ENCODE data around the gene SORL1.
"Not testable (repeated sequence)": the region's sequence is repeated elsewhere in the genome, so short reads cannot be mapped to it uniquely, and the experiment has no call there.

SORL1 gene

DNA sequence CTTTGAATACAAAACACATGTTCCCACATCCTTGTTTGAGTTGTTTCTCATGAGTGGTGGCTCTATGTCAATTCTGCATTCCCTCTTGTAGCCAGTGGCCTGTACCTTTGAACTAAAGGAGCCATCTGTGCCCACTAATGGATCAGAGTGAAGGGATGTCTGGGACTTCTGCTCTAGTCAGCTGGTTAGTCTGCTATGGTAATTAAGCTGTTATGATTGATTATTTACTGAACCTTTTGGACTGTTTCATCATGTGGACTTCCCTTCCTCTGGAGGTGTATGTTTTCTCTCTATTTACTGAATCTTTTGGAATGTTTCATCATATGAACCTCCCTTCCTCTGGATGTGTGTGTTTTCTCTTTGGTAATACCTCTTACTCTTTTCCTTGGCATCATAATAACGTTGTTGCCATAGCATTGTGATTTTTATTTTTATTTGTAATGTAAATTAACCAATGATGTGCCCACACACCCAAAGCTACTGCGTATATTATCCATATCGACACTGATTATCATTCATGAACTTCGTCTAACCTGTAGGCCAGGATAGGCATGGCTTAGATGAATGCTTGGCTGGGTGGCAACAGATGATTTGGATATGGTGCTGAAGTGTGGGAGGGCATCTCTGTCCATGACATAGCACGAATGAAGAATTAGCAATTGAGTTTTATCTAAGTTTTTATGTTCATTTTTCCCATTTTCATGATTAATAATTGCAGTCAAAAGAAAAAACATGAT, 113.0 kb downstream of the SORL1 start:
- DNase-seq = no peak

DNA sequence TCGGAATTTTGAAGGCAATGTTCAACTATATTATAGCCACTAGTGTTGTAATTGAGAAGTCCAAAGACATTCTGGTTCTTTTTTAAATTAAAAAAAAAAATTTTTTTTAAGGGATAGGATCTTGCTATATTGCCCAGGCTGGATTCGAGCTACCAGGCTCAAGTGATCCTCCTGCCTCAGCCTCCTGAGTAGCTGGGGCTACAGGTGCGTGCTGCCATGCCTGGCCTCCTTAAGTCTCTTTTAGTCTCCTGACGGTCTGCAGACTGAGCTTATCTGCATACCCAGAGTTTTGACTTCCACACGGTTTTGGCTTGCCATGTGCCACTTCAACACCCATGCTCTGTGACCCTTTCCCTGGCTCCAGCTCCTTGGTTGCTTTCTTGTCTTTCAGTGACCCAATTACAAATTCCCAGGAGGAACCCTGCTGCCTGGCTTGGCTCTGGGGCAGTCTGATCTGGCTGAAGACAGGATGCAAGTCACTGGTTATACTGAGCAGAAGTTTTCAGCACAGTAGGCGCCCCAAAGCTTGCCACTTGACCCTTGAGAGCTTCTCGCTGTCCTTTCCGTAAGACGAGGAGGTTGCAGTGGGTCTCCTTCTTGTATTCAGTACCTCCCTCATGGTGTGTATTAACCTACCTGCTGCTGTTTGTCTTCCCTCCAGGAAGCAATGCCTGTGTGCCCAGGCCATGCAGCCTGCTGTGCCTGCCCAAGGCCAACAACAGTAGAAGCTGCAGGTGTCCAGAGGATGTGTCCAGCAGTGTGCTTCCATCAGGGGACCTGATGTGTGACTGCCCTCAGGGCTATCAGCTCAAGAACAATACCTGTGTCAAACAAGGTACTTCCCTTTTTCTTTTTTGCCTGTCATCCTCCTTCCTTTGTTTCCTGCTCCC, 114.4 kb downstream of the SORL1 start:
- no peak for DNase-seq

DNA sequence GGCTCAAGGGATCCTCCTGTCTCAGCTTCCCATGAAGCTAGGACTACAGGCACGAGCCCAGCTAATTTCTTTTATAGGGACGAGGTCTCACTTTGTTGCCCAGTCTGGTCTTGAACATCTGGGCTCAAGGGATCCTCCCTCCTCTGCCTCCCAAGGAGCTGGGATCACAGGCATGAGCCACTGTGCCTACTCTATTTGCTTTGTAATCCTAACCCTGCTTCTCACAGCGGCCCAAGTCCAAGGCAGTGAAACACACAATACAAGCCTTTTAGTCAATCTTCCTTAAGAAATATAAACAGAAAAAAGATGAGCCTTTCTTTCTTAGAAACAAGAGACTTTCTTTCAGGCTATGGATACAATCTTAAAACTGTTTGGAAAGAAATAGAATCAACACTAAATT, 115.9 kb downstream of the SORL1 start:
- no peak for DNase-seq

DNA sequence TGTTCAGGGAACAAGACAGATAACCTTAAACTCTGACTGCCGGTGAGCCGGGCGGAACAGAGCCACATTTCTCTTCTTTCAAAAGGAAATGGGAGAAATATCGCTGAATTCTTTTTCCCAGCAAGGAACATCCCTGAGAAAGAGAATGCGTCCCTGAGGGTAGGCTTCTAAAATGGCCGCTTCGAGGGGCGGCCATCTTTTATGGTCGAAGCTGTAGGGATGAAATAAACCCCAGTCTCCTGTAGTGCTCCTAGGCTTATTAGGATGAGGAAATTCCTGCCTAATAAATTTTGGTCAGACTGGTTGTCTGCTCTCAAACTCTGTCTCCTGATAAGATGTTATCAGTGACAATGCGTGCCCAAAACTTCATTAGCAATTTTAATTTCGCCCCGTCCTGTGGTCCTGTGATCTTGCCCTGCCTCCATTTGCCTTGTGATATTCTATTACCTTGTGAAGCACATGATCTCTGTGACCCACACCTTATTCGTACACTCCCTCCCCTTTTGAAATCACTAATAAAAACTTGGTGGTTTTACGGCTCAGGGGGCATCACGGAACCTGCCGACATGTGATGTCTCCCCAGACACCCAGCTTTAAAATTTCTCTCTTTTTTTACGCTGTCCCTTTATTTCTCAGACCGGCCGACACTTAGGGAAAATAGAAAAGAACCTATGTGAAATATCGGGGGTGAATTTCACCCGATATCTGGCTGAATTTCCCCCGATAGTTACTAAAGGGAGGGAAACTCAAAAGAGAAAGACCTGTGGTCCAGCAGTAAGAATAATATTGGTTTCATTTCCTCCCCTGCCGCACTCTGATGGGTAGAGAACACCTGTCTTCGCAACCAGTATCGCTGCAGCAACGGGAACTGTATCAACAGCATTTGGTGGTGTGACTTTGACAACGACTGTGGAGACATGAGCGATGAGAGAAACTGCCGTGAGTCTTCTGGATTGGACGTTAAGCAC, 117.5 kb downstream of the SORL1 start:
- not testable (repeated sequence) for DNase-seq

DNA sequence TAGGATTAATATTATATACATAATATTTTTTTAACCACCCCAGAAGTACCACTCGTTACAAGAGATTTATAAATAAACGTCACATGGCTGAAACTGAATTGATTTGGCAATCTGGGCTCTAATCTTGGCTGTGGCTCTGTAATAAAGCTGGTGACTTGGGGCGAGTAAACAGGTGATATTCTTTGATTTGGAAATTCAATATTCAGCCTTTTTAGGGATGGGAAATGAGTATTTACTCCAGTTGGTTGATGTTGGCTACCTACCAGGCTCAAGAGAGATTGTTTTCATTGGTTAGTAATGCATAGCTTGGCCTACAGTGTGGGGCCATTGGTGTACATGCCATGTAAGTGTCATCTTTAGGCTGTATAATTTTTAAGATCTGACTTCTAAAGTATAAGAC, 118.3 kb downstream of the SORL1 start:
- DNase-seq = no peak

DNA sequence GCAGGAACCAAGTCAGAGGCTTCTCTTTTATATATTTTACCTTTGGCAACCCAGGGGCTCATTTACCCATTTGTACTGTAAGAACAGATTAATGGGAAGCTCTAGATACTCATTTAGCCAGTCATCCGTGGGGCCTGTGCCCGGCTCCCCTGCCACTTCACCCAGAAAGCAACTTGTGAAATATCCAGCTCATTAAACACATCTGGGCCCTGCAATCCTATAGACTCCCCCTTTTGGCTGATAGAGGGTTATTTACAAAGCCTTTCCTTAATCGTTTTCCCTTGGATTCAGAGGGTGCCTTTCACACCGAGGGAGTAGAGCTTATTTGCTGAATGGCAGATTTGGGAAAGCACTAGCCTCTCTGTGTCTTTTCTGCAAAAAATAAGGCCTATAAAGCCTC, 119.4 kb downstream of the SORL1 start:
- DNase-seq = no peak

DNA sequence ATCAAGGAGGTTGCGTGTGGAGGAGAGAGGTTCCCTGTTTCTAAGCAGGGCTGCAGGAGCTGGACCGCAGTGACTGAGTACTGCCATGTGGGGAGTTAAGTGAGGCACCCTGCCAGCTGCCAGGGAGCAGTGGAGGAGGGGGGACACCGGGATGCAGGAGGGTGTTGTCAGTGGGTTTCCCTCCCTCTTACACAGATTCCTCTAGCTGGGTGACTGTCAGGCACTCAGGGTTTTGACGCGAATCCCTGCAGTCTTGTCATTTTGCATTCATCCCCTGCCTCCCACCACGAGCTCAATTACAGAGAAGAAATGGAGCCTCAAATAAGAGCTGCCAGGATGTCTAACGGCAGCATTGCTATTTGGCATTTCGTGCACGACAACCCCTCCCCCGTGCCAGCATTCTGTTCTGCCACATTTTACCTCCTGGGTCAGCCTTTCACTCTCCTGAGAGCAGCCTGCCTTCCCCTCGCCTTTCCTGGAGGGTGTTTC, 120.5 kb downstream of the SORL1 start:
- no peak for DNase-seq

DNA sequence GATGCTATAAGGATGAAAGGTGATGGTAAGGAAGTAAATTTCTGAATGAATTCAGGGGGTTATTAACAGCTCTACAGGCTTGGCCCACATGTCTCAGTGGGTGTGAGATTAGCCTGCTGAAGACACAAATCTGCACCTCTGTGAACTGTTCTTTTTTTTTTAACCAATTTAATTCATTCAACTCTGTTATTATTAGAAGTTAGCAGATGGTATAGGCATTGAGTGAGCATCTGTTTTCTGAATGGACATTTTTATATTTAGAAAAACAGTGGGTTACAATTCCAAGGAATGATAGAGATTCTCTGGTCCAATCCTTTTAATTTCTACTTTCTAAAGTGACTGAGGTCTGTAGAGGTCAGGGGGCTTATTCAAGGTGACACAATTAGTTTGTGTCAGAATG, 122.7 kb downstream of the SORL1 start:
- no peak for DNase-seq

DNA sequence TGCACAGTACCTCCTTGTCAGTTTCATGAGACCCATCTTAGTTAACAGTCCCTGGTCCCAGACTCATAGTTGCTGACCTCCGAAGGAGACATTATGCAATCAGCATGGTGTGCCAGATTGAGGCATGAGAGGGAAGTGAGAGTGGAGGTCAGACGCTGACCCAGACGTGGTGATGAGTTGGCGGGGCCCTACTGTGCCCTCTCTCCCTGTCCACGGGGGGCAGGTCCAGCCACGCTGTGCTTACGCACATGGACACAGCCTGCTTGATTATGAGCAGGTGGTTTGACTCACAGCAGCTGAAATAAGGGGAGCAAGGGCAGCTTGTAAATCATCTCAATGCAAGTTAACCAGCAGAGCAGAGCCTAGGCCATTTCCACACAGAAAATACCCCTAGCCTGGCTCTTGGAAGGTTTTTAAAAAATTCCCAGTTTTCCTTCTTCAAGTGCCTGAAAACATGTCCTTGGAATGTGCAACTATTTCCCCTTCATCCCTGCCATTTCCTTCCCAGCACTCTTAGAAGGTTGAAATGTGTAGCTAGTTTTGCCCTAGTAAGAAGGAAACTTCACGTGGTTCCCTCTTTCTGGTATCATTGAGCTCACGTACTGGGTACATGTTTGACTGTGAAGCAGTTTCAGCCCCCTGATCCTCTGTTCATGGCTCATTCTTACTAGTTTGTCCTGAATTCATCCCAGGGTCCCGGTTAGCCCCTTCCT, 123.3 kb downstream of the SORL1 start:
- DNase-seq = peak; percentile 98

DNA sequence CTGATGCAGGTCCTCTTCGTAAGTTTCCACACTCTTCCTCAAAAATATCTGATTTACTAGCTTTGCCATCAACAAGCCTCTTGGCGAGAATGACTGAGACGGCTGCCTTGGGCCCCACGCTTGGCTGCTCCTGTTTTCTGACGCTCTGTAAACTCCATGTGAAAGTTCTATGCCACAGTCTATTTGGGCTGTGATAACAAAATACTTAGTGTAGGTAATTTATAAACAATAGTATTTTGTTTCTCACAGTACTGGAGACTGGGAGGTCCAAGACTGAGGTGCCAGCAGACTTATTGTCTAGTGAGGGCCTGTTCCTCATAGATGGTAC, 123.8 kb downstream of the SORL1 start:
- DNase-seq = no peak

DNA sequence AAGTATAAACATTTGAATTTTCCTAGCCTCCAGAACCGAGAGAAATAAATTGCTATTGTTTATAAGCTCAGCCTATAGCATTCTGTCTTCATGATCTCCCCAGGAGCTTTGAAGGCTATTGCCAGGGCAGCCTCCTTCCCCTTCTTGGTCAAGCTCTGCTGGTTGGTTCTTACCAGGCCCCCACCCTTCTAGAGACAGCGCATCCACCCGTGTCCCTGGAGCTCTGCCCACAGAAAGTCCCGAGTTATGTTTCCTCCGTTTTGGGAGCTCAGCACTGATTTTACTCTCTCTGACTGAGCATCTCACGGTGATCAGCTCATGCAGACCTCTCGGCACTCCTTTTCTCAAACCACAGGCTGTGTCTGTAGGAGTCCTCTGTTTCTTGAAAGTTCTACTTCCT, 124.4 kb downstream of the SORL1 start:
- peak; percentile 53 for DNase-seq

DNA sequence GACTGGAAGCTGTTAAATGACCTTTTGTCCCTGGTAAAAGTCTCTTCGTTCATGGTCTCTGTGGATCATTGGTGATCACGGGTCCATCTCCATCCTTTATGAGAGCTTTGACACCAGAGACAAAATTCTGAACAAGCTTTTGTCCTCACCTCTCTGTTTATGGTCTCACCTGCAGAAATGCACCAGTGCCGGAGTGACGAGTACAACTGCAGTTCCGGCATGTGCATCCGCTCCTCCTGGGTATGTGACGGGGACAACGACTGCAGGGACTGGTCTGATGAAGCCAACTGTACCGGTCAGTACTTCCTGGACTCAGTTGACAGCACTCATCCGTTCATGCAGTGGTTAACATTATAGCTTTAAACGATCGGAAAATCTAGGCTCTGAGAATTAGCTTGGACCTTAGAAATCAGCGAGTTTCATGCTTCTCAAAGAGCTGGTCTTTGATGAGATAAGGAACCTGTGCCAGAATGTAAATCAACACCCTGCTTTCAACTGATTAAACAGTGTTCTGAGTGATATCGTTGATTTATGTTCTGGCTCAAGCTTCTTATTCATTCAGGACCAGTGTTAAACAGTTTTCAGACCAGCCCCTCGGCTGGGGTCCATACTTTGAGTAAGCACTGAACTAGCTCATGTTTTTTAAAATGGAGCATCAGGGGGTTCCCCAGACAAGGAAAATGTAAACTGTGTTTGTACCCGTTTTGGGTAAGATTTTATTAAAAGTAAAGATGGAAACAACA, 125.2 kb downstream of the SORL1 start:
- DNase-seq = no peak

DNA sequence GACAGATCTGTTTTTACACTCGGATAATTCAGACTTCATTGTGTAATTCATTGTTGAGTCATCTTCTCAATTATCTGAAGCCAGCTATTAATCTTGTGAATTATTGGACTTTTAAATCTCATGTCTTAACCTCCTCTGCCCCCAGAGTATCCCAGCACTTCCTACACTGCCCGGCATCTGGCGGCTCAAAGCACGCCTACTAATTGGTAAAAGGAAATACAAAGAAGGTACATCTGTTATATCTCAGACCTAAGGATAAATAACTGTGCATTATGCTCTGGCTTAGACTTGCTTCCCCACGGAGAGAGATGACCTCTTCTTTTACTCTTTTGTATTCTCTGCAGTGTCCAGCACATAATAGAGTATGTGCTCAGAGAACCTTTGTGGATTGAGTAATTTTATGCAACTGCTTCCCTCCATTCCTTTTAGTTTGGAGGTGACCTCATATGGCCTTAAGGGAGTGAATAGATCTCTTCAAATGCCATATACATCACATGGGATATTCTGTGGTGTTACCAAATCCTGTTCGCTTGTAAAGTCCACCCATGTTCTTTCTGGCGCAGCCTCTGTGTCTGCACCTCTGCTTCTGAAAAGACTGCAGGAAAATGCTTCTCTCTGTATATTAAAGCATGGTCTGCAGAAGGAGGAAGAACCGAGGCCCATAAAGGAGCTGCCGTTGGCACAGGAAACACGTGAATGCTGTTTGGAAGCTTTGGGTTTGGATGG, 126.3 kb downstream of the SORL1 start:
- peak; percentile 85 for DNase-seq

DNA sequence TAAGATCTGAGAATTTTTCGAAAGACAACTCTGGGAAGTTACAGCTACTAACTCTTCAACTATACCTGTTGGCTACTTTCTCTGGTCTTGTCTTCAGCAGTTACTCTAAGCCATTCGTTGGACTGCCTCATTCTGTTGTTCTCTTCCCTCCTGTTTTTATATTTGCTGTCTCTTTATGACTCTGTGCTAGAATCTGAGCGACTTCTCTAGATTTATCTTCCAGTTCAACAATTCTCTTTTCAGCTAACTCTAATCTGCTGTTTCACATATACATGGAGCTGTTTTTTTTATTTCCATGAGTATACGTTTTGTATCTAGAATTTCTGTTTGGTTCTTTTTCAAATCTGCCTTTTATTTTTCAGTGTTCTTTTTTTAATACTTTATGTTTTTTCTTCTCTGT, 128.0 kb downstream of the SORL1 start:
- no peak for DNase-seq

DNA sequence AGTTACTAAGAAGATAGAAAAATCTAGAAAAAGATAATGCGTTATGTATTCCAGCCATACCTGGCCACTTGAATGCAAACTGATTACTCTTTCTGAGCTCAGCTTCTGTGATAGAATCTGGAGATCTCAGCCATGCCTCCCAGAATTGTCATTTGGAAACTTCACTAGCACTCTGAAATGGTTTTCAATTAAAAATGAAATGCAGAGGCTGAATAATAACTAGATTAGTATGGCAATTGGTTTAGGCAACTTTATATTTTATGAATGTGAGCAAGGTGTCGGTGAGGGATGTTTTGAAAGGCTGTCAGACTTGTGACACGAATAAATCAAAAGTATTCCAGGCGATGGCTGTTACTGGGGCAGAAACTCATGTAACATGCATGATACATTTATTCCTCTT, 129.5 kb downstream of the SORL1 start:
- DNase-seq = no peak

DNA sequence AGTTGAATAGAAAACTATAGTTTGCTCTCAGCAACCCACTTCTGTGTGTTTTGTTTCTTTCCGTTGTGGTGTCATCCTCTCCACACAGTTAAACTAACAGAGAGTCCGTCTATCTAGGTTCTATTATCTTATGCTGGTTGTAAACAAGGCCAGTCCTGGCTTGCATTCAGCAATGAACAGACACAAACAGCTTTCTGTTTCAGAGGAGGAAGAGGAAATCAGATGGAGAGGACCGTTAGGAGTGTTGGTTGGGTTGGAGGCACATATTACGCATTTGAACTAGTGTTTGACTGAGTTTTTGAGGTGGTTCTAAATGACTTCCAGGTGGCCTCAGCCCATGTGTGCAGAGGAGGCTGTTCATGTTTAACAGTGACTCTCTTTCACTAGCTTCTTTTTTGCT, 130.2 kb downstream of the SORL1 start:
- DNase-seq = peak; percentile 50

DNA sequence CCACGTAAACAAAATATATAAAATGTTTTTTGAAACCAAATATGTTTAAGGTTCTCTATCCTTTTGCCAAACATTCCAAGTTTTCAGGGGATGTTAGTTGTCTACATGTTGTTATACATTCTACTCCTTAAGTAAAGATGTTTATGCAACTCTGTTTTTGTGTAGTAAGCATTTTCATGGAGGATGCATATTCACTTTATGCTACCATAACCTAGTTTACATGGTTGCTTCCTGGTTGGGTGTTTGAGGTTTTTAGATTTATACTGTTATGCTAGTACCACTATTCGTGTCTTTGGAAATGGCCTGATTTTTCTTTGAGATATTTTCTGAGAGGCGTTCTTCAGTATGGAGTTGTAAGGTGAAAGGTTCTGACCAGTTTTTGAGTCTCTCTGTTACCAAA, 131.7 kb downstream of the SORL1 start:
- no peak for DNase-seq

DNA sequence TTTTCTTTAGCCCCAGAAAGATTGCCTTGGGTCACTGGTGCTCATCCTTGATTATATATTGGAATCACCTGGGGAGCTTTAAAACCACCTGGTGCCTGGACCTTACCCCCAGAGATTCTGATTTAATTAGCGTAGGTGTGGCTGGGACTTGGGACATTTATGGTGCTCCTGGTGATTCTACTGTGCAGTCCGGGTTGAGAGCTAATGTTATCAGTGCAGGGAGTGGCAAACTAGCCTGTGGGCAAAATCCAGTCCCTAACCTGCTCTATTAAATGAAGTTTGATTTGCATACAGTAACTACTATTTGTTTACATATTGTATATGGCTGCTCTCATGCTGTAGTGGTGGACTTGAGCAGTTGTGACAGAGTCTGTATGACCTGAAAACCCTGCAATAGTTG, 134.6 kb downstream of the SORL1 start:
- DNase-seq = no peak

DNA sequence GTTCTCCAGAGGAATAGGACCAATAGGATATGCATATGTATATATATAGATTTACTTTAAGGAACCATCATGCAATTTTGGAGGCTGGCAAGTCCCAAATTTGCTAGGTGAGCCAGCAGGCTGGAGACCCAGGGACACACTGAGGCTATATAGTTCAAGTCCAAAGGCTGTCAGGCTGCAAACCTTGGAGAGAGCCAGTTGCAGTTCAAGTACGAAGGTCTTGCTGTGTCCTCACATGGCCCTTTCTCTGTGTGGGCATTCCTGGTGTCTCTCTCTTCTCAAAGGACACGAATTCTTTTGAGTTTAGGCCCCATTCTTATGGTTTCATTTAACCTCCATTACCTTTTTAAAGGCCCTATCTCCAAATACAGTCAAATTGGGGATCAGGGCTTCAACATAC, 135.1 kb downstream of the SORL1 start:
- no peak for DNase-seq

DNA sequence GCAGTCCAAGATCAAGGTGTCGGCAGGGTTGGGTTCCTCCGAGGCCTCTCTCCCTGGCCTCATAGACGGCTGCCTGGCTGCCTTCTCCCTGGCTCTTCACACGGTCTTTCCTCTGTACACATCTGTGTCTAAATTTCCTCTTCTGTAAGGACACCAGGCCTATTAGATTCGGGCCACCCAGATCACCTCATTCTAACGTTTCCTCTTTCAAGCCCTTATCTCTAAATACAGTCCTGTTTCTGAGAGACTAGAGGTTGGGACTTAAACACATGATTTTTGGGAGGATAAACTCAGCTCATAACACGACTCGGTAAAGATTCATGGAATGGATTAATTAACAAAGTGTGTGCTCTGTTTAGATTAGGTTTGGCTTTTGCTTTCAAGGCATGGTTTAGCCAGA, 136.6 kb downstream of the SORL1 start:
- DNase-seq = no peak

DNA sequence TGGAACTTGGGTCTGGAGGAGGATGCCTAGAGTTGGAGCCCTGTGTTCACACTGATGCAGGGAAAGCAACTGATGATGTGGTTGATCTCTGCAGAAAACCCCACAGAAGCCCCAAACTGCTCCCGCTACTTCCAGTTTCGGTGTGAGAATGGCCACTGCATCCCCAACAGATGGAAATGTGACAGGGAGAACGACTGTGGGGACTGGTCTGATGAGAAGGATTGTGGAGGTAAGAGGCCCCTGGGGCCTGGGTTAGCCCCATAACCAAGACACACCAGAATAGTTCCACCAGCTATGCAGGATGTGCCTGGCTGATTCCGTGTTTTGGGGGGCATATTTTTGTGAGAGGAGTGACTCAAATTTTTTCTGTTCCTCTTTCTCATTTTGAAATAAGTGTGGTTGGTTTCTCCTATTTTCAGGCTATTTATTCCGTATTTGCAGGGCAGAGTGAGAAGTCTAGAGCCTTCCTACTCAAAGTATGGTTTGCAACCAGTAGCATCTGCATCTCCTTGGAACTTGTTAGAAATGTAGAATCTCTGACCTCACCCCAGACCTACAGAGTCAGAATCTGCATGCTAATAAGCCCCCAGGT, 137.9 kb downstream of the SORL1 start:
- peak; percentile 88 for DNase-seq
